UCSD-AML1 (cell line): ENCODE results near the gene NKIRAS2.

ENCODE experiments used
- DNase-seq: peaks from one replicate; lab custom pipeline; 2025; ENCODE audit not compliant: unreplicated experiment; lab: John Stamatoyannopoulos, UW

The NKIRAS2 gene

DNA sequence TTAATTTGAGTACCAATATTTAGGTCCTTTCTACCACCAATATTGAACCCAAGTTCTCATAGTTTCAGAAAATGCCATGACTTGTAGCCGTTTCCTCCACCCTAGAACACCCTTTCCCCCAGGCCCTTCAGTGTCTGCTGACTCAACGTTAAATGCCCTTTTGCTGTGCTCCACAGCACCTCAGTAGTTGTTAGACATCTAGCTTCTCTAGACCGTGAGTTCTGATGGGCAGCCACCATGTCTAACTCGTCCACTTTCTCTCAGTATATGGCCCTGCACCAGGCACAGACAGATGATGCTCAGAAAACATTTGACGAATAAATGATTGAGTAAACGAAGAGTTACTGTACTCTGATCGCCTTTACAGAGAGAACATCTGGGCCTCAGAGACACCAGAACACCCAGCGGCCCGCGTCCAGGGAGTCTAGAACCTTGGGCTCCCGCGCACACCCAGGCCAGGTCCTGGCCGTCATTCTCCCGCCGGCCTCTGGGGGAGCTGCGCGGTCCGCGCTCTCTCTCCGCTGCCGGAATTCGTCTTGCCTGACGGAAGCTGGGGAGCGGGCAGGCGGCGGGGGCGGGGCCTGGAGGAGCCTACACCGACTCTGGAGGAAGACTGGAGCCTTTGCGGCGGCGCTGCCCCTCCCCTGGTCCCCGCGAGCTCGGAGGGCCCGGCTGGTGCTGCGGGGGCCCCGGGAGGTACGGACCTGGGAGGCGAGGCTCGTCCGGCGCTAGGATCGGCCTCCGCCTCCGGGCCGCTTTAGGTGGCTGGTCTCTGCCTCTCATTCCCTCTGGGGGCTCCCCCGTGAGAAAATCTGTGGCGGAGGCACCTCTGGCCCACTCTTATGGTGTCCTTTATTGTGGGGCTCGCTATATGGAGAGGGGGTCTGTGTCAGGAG, at the start of gene NKIRAS2:
TSS of gene NKIRAS2 (plus strand) at position 582 of the 896 bp plus-strand sequence. CDS start 1,488 bp downstream, outside the sequence.
- peak; percentile 92 for DNase-seq

DNA sequence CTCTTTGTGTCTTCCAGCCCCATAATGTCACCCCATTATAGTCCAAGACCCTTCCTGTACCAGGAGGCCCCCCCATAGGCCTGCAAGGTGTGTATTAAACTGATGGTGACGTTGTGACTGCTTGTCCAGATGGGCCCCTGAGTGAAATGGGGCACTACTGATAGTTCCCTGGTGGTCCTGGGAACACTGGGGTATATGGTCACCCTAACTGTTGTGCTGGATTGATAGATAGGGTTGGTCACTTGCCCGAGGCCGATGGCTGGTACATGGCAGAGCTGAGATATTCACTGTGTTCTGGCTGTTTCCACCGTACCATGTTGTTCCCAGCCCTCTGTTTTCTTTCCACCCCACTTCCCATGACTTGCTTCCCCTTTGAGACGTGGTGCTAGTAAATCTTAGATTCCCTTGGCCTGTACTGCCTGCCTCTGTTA, 49.0 kb upstream of the NKIRAS2 start:
- no peak for DNase-seq

DNA sequence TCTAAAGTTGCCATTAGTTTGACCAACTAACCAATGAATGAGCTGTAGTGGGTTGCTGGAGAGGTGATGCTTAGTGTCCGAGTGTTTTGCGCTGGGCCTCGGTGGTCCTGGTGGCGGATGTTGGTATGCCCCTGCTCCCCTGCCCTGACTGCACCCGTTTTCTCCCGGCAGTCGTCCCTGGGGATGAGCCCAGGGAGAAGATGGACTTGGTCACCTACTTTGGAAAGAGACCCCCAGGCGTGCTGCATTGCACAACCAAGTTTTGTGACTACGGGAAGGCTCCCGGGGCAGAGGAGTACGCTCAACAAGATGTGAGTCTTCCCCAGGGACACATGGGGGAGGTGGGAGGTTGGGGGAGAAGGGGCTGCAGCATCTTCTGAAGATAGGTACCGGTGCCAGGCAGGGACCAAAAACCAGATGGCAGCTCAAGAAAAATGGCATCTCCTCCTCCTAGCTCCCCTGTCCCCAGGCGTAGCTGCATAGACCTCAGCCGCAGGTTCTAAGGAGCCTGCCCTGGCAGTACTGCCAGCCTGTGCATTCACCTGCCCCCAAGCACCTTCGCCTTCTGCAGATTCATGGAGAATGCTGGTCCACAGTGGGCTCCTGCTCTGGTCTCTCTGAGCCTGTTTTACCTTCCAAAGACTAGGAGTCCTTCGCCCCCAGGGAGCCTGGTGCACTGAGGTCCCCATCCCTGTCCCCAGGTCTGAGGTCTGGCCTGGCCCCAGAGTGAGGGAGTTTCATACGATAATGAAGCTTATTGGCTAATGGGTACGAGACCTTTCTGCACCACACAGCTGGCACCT, 48.0 kb upstream of the NKIRAS2 start:
- DNase-seq = no peak

DNA sequence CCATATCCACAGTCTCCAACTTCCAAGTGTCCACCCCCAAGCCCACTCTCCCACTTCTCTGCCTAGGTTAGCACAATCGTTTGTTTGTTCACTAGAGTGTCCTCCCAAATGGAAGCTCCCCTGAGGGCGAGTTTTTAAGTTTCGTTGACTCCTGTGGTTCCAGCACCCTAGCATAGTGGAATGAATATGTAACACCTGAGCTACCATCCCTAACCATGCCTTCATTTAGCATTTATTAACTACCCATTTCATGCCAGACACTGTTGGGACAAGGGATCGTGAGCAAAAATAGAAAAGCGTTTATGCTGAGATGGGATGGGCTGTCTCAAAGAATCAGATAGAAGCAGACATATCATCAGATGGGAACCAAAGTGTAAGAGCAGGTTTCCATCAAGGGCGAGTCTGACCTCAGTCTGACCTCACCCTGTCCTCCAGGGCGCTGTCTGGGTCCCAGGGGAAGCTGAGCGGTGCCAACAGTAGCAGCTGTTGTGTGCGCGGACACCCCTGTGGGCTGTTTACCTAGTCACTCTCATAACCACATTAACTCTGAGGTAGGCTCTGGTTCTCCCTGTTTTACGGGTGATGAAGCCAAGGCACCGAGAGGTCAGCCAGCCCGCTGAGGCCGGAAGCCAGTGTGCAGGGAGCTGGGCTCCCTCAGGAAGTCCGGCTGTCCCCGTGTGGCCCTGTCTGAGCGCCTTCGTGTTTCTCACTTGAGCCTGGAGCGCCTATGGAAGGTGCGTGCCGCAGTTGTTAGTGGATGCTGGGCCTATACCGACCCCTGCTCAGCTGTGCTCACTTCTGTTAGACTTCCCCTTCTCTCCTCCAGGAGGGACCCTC, 47.1 kb upstream of the NKIRAS2 start:
- DNase-seq = no peak

DNA sequence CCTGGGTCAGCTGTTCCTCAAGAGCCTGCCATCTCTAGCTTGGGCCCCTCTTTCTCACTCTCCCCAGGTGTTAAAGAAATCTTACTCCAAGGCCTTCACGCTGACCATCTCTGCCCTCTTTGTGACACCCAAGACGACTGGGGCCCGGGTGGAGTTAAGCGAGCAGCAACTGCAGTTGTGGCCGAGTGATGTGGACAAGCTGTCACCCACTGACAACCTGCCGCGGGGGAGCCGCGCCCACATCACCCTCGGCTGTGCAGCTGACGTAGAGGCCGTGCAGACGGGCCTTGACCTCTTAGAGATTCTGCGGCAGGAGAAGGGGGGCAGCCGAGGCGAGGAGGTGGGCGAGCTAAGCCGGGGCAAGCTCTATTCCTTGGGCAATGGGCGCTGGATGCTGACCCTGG, 46.5 kb upstream of the NKIRAS2 start:
- DNase-seq = no peak

DNA sequence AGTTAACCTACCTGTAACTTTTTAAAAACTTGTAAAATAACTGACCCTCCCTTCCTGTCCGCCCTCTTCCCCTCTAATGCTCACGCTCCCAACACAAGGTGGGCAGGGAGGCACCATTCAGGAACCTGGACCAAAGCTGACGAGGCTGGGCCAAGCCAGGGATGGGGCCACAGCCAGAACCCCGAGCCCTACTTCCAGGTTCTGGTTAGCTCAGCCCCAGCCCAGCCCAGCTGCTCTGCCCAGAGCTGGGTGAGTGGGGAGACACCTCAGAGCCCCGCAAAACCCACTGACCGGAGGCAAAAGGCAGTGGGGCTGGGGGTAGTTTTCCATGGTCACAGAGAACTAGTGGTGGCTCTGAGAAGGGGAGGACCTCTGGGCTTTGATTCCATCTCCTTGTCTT, 45.9 kb upstream of the NKIRAS2 start:
- DNase-seq = no peak

DNA sequence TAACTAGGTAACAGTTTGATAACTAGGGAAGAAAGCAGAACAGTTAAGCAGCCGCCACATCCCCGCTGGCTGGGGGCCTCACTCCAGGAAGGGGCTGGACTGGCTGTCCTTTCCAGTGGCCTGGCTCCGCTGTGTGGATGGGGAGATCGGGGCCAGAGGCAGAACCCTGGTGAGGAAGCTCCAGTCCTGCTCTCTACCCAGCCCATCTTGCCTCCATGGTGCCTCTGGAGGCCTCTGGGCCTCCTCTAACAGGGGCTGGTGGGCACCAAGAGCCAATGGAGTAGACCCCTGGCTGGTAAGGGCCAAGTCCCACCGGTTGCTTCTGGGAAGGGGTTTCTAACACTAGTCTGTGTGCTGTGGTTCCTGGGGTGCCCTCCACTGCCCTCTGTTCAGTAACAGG, 45.2 kb upstream of the NKIRAS2 start:
- DNase-seq = no peak

DNA sequence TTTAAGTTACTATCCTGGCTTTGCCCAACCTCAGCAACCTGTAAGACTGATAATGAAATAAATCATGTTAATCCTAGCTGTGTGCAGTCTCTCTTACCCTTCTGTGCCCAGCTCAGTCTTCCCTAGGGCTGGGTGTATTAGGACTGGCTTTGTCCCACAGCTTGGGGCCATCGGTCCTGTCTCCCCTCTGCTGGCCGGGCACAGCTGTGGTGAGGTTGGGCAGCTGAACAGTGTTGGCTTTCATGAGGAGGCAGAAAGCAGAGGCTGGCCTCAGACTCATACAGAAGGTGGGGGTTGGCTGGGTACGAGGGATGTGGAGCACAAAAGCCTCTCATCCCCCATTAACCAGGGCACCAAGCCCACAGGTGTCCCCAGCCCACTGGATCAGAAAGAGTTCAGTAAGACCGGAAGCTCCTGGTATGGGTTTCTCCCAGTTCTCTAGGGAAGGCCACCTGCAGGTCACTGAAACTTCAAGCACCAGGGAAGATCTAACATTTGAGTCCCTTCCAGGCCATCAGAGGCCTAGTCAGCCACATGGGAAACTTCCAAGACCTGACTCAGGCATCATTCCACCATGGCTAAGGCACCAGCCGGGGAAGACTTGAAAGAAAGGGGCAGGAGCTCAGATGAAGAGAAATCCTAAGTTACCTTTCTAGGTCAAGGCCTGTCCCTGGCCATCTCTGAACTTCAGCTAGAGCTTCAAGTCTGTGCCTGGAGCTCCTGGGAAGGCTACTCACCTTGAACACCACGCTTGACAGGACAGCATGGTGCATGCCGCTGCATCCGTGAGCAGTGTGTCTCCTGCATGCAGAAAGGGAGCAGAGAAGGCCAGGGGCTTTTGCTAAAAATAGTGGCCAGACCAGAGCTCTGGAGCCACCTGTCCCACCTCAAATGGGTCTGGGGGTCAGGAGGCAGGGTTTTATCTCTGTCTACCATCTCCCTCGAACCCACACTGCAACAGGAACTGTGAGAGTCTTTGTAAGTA, 44.5 kb upstream of the NKIRAS2 start:
- no peak for DNase-seq

DNA sequence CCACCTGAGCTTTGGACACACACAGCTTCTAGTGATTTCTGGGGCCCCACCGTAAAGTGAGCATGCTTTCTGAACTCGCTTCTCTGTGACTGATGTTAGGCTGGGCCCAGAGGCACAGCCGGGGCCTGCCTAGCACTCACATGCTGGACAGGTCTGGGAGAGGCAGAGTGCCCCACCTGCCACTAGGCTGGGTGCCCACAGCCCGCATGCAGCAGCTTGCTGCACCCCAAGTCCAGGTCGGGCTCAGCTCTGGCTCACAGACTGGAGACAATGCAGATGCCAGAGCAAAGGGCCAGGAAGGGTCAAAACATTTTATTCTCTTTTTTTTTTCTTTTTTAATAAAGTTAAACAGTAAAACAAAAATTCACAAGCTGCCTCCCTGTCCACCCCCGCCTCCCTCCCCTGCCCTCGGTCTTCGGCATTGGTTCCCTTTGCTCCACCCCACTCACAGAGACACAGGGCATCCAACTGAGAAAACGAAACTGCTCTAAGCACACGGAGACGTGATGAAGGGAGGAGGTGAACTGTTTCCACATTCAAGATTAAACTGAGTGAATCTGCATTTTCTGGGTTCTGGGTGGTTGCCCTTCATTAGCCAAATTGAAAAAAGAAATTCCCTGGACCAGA, 43.6 kb upstream of the NKIRAS2 start:
- DNase-seq = no peak

DNA sequence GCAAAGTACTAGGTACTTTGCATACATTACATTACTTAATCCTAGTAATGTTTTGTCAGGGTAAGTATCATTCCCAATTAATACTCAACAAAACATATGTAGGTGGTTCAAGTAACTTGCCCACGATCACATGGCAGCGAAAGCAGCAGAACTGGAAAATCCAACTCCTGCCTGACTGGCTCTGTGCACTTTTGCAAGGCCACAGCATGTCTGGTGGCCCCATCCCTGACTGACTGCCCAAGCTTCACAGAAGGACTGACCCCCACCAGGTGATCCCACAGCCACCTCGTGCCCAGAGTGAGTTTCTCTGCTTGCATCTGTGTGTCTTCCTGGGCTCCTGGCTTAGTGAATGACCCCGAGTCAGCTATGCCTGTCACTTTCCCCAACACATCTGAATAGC, 41.9 kb upstream of the NKIRAS2 start:
- no peak for DNase-seq

DNA sequence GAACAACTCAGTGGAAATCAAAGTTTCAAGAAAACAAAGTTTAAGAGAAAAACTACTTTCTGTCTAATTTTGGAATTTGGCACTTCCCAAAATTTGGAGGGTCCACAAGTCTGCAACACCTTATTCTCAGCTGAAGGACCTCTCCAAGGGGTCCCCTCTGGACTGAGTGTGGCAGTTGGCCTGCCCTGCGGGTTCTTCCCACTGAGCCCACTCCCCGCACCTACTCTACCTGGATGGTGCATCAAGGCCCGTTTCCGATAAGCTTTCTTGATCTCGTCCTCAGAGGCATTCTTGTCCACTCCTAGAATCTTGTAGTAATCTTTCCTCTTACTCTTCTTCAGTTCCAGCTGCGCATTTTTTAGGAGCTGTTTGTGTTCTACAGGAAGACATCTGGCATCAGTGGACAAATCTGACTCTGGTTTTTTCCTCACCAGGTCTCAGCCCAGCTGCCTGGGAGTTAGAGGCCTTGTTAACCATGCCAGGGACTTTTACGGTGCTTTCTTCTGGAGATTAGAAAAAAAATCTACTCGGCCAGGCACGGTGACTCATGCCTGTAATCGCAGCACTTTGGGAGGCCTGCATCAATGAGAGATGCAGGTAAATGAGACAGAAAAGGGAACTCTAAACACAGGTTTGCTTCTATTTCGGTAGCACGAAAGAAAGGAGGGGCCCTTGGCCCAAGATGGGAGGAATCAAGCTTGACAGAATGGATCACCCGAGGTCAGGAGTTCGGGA, 37.7 kb upstream of the NKIRAS2 start:
- DNase-seq = no peak

DNA sequence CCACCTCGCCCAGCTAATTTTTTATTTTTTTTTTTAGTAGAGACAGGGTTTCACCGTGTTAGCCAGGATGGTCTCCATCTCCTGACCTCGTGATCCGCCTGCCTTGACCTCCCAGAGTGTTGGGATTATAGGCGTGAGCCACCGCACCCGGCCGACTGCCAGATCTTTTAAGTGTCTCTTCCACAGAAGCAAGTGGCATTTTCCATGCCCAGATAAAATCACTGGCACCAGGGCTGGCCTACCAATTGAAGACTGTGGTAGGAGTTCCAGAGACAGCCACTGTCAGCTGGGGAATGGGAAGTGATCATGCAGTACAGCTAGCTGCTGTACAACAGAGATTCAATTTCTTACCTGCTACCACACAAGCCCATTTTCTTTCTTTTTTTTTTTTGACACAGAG, 35.4 kb upstream of the NKIRAS2 start:
- DNase-seq = no peak

DNA sequence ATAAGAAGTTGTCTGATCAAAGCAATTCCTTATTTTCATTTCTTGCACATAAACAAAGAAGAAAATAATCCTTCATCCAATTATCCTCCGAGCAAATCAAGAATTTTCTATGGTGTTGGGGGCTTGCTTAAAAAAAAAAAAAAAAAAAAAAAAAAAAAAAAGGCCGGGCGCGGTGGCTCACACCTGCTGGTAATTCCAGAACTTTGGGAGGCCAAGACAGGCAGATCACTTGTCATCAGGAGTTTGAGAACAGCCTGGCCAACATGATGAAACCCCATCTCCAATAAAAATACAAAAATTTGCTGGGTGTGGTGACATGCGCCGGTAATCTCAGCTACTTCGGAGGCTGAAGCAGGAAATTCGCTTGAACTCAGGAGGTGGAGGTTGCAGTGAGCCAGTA, 34.0 kb upstream of the NKIRAS2 start:
- no peak for DNase-seq

DNA sequence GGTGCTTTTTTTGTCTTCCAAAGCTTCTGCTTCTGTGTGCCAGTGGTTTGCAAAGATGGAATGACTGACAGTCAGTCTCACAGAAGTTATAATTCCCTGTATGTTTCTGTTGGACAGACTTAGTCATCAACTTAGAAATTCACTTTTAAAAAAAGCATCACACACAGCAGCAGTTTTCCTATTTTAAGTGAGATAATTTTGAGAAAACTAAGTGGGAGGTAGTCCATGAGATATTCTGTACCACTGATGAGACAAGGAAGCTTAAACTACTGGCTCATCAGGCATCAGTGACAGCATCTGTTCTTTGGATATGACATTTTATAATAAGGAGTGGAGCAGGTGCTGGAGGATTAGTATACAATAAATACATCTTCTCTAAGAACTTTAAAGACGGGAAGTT, 33.3 kb upstream of the NKIRAS2 start:
- no peak for DNase-seq

DNA sequence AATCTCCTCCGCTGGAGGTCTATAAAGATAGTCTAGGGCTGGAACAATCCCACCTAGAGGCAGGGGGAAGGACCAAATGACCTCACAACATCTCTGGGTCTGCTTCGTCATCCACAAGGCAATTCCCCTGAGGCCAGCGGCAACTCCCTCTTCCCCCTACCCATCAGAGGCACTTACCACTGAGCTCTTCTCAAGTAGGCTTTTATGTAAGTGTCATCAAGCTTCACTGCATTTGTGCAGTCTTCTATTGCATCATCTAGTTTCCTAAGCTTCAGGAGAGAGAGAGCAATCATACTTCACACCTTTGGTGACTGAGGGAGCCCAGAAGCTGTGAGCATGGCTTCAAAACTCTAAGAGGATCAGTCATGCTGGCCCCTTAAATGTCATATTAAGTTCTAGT, 32.2 kb upstream of the NKIRAS2 start:
- no peak for DNase-seq

DNA sequence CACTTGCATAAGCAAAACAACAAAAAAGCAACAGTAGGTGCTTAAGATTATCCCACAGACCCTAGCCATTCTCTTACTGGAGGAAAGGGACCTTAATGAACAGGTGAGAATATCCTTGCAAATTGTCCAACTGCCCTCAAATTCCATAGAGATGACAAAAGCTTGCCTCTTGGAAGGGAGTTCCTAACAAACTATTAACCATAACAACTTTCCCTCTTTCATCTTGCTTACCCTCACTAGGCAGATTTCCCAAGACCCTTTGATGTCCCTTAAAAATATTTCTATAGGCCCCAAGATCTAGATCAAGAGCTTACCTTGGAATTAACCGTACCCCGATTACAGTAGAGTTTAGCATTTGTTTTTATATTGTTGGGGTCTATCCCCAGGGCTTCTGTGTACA, 31.5 kb upstream of the NKIRAS2 start:
- no peak for DNase-seq

DNA sequence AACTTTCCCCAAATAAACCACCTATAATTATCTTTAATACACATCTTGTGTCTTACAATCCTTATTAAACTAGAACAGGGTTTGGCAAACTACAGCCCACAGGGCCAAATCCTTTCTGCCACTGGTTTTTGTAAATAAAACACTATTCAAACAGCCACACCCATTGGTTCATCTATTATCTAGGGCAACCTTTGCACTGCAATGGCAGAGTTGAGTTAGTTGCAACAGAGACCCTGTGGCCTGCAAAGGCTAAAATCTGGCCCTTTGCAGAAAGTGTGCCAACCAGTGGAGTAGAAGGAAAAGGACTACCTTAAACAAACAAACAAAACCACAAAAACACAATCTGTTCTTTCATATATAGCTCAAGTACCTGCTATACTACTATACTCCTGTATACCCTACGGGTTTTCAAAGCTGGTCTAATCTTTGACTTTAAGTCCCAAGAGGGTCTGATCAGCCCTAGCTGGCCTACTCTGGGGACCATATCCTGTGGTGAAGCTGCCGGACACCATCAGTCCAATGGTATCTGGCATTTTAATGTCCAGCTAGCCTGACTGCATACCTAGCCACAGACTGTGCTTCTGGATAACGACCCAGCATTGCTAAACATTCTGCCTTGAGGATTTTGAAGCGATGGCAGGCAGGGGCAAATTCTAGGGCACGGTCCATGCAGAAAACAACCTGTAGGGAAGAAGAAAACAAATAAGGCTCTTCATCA, 30.0 kb upstream of the NKIRAS2 start:
- no peak for DNase-seq

DNA sequence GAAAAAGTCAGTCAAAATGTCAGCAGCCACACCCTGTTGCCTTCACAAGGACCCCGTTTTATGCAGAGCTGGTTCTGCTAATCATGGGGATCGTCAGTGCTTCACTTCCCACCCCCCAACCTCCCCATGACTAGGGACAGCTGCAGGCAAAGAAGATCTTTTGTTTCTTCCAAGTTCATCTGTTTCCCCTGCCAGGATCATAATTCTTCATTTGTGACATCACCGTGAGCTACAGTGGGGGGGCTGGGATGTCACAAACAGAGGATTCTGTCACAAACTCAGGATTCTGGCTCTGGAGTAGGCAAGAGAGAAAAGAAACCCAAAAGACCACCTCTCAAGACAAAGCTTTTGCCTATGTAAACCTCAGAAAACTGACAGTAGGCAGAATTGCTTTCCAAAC, 27.3 kb upstream of the NKIRAS2 start:
- no peak for DNase-seq

DNA sequence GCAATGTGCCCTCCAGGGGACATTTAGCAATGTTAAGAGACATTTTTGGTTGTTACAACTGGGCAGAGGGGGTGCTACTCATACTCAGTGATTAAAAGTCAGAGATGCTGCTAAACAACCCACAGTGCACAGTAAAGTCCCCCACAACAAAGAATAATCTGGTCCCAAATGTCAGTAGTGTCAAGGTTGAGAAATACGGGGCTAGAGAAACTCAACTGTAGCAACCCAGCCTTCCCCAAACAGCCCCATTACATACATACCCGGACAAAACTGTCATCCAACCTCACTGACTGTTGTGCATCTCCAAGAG, 23.1 kb upstream of the NKIRAS2 start:
- DNase-seq = no peak
